Effector CD4-positive, alpha-beta T cell (primary cell): ENCODE results near the gene HTR3A. TPM values are rescaled to one million over a fixed set of nuclear protein-coding genes. Genes with fewer than 3 reads are reported as not detected.
"Not testable (repeated sequence)": the region's sequence is repeated elsewhere in the genome, so short reads cannot be mapped to it uniquely, and the experiment has no call there.

ENCODE experiments used
- DNase-seq: peaks from one replicate; pipeline ENCODE4 v3.0.0-alpha.2; 2020
- total RNA-seq: gene quantifications from one replicate; lab custom pipeline; 2026; lab: John Stamatoyannopoulos, UW

Gene HTR3A
- not detected for total RNA-seq

- DNase-seq: no peak
These were observed at the start of gene HTR3A for GRCh38 chr11:113974741-113975470. HTR3A (plus strand) TSS chr11:113975108; CDS start chr11:113975326, 218 bp downstream.

DNA sequence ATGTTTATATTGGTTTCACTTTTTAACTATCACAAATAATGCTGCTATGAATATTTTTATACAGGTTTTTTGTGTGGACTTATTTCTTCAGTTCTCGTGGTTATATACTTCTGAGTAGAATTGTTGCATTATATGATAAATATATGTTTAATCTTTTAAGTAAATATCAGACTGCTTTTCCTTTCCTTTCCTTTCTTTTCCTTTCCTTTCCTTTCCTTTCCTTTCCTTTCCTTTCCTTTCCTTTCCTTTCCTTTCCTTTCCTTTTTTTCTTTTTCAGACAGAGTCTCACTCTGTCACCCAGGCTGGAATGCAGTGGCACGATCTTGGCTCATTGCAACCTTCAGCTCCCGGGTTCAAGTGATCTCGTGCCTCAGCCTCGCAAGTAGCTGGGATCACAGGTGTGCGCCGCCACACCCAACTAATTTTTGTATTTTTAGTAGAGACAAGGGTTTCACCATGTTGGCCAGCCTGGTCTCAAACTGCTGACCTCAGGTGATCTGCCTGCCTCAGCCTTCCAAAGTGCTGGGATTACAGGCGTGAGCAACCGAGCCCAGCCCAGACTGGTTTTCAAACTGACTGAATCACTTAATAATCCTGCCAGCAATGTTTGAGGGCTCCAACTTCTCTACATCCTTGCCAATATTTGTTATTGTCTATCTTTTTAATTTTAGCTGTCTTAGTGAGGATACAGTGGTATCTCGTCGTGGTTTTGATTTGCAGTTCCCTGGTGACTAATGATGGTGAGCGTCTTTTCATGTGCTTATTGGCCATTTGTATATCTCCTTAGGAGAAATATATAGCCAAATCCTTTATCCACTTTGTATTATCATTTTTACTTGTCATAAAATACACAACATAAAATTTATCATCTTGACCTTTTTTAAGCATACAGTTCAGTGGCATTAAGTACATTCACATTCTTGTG lies 48.4 kb upstream of the HTR3A start:
- DNase-seq: no peak

DNA sequence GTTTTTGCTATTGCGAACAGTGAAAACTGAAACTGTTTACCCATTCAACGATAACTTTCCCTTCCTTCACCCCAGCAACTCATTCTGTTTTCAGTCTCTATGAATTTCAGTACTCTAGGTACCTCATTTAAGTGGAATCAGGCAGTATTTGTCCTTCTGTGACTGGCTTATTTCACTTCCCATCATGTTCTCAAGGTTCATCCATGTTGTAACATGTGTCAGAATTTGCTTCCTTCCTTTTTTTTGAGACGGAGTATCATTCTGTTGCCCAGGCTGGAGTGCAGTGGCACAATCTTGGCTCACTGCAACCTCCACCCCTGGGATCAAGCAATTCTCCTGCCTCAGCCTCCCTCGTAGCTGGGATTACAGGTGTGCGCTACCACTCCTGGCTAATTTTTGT lies 46.6 kb upstream of the HTR3A start:
- no peak for DNase-seq

- no peak for DNase-seq
These were observed 42.1 kb upstream of the HTR3A start for GRCh38 chr11:113932788-113933187.

DNA sequence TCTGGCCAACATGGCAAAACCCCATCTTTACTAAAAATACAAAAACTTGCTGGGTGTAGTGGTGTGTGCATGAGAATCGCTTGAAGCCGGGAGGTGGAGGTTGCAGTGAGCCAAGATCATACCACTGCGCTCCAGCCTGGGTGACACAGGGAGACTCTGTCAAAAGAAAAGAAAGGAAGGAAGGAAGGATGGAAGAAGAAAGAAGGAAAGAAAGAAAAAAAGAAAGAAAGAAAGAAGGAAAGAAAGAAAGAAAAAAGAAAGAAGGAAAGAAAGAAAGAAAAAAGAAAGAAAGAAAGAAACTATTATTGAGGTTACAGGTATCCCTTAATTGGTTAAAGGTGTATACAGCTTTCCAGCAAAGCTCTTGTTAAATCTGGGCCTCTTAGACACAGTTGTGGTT lies 40.7 kb upstream of the HTR3A start:
- DNase-seq: not testable (repeated sequence)

DNA sequence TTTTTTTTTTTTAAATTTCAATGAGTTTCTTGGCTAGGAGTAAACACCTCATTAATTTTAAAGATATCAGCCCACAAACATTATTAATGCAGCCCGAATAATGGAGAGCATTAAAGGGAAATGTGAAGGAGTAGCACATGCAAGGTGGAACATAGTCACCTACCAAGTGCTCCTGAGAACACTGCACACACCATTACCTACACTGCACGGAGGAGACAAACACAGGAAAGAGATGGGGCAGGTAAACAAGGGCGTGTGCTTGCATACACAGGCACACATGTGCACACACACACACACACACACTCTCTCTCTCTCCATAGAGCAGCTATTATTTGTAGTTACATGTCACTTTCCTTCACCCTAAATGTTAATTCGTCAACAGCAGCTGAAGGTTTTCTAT lies 40.1 kb upstream of the HTR3A start:
- no peak for DNase-seq

GRCh38 chr11:113935858-113936257 lies 39.0 kb upstream of the HTR3A start:
- DNase-seq: no peak

DNA sequence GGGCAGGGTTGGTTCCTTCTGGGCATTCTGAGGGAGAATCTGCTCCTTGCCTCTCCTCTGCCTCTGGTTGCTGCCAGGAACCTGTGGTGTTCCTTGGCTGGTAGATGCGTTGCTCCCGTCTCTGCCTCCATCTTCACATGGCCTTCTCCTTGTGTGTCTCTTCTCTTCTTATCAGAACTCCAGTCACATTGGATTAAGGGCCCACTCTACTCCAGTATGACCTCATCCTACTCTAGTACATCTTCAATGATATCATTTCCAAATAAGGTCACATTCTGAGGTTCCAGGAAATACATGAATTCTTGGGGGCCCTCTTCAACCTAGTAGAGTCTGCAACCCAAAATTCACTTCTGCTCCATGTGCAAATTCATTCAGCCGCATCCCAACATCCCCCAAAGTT lies 37.0 kb upstream of the HTR3A start:
- no peak for DNase-seq

DNA sequence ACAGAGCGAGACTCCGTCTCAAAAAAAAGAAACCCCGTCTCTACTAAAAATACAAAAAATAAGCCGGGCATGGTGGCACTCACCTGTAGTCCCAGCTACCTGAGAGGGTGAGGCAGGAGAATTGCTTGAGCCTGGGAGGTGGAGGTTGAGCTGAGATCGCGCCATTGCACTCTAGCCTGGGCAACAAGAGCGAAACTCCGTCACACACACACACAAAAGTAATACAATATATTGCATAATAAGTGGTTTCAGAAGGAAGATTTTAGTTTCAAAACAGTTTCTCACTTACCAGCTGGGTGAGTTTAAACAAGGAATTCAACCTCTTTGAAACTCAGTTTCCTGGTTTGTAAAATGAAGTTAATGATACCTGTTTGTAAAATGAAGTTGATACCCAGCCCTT lies 32.7 kb upstream of the HTR3A start:
- no peak for DNase-seq

DNA sequence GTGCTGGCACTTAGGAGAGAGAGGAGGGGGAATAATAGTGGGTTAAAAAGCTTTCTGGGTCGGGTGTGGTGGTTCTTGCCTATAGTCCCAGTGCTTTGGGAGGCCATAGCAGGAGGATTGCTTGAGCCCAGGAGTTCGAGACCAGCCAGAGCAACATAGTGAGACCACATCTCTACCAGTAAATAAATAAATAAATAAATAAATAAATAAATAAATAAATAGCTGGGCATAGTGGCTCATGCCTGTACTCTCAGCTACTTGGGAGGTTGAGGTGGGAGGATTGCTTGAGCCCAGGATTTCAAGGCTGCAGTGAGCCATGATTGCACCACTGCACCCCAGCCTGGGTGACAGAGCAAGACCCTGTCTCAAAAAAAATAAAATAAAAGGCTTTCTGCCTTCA lies 28.7 kb upstream of the HTR3A start:
- not testable (repeated sequence) for DNase-seq

DNA sequence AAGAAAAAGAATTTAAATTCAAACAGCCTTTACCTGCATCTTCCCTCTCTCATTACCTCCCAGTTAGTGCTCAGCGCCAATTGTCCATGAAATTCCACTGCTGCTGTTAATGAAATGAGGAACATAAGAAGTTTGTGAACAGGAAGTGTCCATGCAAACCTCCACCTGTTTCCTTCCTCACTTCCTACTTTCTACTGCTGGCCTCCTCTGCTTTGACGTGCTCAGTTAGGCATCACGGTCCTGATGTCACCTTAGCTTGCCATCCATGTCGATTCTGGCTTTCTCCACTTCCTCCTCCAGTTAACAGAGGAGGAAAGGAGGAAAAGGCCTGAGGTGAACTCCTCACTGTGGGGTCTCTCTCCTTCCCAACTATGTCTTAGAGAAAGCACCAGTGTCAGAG lies 26.9 kb upstream of the HTR3A start:
- no peak for DNase-seq

GRCh38 chr11:113949891-113950290 lies 25.0 kb upstream of the HTR3A start:
- no peak for DNase-seq

GRCh38 chr11:113951537-113951936 lies 23.4 kb upstream of the HTR3A start:
- no peak for DNase-seq

- no peak for DNase-seq
These were observed 22.8 kb upstream of the HTR3A start for GRCh38 chr11:113952070-113952469.

DNA sequence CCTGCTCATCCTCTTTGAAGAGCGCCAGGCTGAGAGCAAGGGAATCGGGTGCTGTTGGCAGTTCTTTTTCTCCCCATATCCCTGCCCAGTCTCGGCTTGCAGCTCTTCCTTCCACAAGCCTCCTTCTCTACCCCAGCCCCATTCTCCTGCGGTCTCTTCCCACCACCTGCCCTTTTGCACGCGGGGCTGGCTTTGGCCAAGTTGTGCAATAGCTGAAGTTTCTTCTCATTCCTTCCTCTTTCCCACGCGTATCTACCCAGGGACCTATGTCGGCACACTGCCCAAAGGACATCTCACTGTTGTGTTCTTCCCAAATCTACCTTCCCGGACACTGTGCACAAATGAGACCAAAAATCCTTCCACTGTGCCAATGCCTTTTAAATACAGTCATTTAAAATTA lies 22.3 kb upstream of the HTR3A start:
- no peak for DNase-seq

DNA sequence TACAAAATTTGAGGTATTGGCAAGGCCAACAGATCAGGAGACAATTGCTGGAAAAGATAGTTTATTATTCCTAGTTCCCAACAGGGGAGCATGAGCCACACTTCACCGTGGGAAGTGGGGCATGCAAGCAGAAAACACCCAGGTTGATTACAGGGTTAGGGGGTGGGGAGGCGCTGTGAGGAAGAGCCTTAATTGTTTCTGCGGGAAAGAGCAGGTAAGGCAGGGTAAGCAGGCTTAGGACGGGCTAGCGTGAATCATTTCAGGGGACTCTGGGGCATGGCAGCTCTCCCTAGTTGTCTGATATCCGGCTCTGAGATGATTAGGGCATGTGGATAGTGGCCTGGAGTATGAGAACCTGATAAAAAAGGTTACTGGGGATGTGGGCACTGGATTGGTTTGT lies 20.7 kb upstream of the HTR3A start:
- DNase-seq: no peak

DNA sequence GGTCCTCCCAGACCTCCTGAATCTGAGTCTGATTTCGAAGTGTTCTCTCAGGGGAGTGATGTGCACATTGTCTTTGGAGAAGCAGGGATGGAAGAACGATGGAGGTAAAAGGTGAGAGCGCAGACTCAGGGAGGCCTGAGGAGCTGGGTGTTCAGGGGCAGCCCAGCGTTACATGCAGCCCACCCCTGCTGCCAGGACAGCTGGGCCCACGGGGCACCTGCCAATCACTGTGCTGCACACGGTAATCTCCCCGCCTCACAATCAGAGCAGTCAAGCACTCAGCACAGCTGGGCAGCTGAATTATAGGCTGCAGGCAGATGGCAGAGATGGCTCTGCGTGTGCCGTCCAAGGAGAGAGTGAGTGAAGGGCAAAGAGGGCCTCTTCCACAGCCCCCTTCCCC lies 17.9 kb upstream of the HTR3A start:
- no peak for DNase-seq

DNA sequence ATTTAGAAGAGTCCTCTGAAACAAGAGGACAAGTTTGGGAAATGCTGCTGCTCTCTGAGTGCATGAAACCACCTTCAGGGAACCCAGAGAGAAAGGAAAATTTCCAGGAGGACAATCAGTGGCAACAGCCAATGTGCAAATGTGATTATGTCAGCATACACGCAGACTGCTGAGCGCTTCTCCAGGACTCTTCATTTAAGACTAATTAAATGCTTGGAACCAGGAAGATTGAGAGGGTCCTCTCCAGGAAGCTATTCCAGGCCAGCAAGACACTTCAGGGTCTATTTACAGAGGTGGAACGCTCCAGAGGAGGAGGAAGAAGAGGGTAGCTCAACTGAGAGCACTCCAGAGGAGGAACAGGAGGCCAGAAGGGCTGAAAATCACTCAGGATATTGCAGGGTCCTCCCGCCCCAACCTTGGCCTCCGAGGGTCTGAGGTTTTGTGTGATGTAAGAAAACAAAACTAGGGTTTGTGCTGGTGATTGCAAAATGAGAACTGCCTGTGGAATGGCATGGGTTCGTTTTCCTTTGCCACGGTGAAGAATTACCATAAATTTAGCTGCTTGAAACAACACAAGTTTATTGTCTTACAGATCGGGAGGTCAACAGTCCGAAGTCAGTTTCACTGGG lies 14.1 kb upstream of the HTR3A start:
- DNase-seq: no peak

DNA sequence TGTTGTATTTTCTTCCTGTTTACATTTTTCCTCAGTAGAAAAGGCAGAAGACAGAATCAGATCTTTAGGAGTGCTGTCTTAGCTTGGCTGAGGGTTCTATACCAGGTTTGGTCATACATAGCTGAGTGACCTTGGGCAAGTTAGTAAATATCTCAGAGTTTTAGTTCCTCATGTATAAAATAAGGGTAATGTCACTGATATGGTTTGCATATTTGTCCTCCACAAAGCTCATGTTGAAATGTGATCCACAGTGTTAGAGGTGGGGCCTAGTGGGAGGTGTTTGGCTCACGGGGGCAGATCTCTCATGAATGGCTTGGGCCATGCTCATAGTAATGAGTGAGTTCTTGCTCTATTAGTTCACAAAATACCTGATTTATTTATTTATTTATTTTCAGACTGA lies 7.5 kb upstream of the HTR3A start:
- DNase-seq: no peak

GRCh38 chr11:113971506-113972195 lies 3.3 kb upstream of the HTR3A start:
- no peak for DNase-seq

DNA sequence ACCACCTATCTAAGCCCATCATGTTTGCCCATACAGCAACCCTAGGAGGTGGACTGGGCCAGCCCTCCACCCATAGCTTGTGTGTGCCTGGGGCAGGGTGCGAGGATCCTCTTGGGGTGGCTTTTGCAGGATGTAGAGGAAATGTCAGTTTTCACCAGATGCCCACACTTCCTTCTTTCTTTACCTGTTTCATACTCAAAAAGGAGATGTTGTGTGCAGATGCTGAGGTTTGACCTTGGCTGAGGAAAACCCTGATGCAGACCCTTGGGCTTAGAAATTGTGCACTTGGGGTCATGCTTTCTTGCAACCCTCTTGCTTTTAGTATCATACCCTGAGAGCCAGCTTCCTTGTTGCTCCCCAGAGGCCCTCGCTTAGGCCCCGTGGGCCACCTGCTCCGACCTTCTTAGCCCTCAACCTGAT lies 2.2 kb downstream of the HTR3A start:
- DNase-seq: no peak

DNA sequence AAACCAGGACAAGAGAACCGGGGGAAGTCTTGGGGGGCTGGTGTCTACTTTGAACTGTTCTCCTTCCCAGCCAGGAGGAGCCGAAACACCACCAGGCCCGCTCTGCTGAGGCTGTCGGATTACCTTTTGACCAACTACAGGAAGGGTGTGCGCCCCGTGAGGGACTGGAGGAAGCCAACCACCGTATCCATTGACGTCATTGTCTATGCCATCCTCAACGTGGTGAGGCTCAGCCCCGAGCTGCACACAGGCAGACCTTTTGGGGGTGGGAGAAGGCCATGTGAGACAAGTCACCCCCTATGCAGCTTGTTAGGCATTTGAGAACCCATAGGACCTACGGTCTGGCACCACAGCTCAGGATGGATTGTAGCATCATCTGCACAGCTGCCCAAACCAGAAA lies 2.8 kb downstream of the HTR3A start:
- DNase-seq: no peak

- DNase-seq: no peak
These were observed 4.5 kb downstream of the HTR3A start for GRCh38 chr11:113979431-113979830.
